ENCODE results near the gene ANKRD24. TPM values are rescaled to one million over a fixed set of nuclear protein-coding genes. Genes with fewer than 3 reads are reported as not detected.

The ANKRD24 gene
- total and polyA plus RNA-seq, 2 of the 13 experiments (the other 11 are each of a cell fraction or from before 2014, with no cell fraction given): 0.13 to 0.24 TPM

DNA sequence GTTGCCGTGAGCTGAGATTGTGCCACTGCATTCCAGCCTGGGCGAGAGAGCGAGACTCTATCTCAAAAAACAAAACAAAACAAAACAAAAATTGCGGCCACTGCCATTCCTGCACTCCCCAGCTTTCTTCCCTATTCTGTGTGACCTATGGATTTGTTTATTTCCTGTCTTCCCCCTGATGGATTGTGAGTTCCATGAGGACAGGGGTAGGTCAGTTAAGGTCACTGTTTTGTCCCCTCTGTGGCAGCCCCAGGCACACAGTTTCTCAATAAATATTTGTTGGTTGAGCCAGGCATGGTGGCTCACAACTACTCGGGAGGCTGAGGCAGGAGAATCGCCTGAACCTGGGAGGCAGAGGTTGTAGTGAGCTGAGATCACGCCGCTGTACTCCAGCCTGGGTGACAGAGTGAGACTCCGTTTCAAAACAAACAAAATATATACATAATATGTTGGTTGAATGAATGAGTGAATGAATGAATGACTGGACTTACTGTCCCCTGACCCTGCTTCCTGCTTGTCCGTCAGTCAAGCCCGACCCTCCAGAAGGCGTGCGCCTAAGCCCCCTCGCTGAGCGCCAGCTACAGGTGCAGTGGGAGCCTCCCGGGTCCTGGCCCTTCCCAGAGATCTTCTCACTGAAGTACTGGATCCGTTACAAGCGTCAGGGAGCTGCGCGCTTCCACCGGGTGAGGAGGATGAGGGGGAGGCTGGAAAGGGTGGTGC lies 51.8 kb downstream of the ANKRD24 start (continued):
- no peak for TF ChIP-seq IRX3 (CRISPR knock-in tag; IDR thresholded peaks at IDR 0.05; ENCODE audit: borderline replicate concordance, low read depth)
- TF ChIP-seq KMT2A (CRISPR knock-in tag; IDR thresholded peaks at IDR 0.05): no peak
- TF ChIP-seq CHD4 (IDR thresholded peaks at IDR 0.05; ENCODE audit: borderline replicate concordance, low read length): no peak
- TF ChIP-seq MAFG (CRISPR knock-in tag; IDR thresholded peaks at IDR 0.05): no peak
- TF ChIP-seq JUND (CRISPR knock-in tag; IDR thresholded peaks at IDR 0.05): no peak
- TF ChIP-seq AKAP8 (CRISPR knock-in tag; IDR thresholded peaks at IDR 0.05): no peak
- TF ChIP-seq GRHL1 (CRISPR knock-in tag; conservative IDR thresholded peaks at IDR 0.05): no peak
- TF ChIP-seq AHR (CRISPR knock-in tag; IDR thresholded peaks at IDR 0.05): no peak
- no peak for TF ChIP-seq ZNF678 (CRISPR knock-in tag; IDR thresholded peaks at IDR 0.05)
- 0 out of 2 replicates have a peak, but pooled peaks have one; percentile 22 for TF ChIP-seq ZSCAN21 (CRISPR knock-in tag; IDR thresholded peaks at IDR 0.05; ENCODE audit: borderline replicate concordance)
- TF ChIP-seq, protein P1, sequence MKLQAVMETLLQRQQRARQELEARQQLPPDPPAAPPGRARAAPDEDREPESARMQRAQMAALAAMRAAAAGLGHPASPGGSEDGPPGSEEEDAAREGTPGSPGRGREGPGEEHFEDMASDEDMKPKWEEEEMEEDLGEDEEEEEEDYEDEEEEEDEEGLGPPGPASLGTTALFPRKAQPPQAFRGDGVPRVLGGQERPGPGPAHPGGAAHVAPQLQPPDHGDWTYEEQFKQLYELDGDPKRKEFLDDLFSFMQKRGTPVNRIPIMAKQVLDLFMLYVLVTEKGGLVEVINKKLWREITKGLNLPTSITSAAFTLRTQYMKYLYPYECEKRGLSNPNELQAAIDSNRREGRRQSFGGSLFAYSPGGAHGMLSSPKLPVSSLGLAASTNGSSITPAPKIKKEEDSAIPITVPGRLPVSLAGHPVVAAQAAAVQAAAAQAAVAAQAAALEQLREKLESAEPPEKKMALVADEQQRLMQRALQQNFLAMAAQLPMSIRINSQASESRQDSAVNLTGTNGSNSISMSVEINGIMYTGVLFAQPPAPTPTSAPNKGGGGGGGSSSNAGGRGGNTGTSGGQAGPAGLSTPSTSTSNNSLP (IDR thresholded peaks at IDR 0.05; ENCODE audit: low read depth, low read length): no peak
- no peak for TF ChIP-seq HDAC6 (IDR thresholded peaks at IDR 0.05; ENCODE audit: low read depth, low read length)
- TF ChIP-seq NFKBIZ (CRISPR knock-in tag; IDR thresholded peaks at IDR 0.05): no peak
- no peak for TF ChIP-seq ZNF280B (CRISPR knock-in tag; IDR thresholded peaks at IDR 0.05; ENCODE audit: borderline replicate concordance)
- no peak for TF ChIP-seq SMAD9 (CRISPR knock-in tag; IDR thresholded peaks at IDR 0.05)
- TF ChIP-seq ZNF569 (CRISPR knock-in tag; IDR thresholded peaks at IDR 0.05; ENCODE audit: borderline replicate concordance): no peak
- no peak for TF ChIP-seq AFF4 (CRISPR knock-in tag; IDR thresholded peaks at IDR 0.05)
- no peak for TF ChIP-seq ZNF337 (CRISPR knock-in tag; IDR thresholded peaks at IDR 0.05; ENCODE audit: borderline replicate concordance, low read depth)
- TF ChIP-seq ARID2 (CRISPR knock-in tag; IDR thresholded peaks at IDR 0.05; ENCODE audit: borderline replicate concordance): 0 out of 2 replicates have a peak, but pooled peaks have one; percentile 64
